RKO (cell line): Measurements from ENCODE around the gene CTAG1A.
"Not testable (repeated sequence)": the region's sequence is repeated elsewhere in the genome, so short reads cannot be mapped to it uniquely, and the experiment has no call there.

Experiments
- DNase-seq: peaks from one replicate; pipeline ENCODE4 v3.0.0-alpha.2; 2016; ENCODE audit warnings: low spot score

The CTAG1A gene

DNA sequence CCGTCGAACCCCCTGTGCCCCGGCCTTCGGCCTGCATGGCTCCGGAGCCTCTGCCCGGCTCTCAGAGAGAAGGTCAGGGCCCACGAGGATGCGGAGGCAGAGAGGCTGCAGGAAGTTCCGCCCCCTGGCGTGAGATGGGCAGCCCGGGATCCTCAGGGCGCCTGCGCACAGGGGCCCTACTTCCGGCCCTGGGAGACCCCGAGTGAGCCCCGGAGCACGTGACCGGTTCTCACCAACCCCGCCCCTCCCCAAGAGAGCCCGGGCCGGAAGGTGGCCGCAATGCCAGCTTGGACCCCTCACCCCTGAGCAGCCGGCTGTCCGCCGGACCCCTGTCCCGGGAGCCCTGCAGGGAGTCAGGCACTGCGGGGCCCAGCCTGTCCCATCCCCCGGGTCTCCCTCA, 34.2 kb downstream of the CTAG1A start, which contains the start of gene CTAG1B:
Gene CTAG1B (minus strand): TSS at position 101 of the 400 bp plus-strand sequence. CDS start 64 bp downstream, at position 37.
- DNase-seq: not testable (repeated sequence)

DNA sequence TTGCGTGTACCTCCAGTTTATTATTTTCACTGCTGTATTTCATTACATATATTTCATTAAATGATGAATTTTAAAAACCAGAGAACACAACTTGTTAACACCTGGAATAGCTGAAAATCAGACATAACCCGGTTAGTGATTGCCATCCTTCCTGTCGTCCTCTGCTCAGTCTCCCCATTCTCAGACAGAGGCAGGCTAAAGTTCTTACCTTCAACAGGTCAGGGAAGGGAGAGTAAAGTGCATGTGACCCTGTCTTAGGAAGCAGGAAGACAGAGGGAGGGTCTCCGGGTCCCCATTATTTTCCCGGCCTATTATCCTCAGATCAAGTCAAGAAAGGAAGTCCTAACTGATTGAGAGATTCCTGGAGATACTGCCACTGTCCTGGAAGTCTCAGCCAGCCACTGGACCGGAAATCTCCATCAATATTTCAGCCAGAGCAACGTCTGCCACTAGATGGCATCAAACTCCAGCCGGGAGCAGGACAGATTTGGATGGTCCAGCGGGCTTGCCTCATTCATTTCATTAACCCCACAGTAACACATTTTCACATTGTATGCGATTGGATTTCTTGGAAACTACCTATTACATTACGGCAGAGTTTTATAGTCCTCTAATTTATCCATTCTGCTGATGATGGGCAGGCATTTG, 36.0 kb downstream of the CTAG1A start:
- not testable (repeated sequence) for DNase-seq

DNA sequence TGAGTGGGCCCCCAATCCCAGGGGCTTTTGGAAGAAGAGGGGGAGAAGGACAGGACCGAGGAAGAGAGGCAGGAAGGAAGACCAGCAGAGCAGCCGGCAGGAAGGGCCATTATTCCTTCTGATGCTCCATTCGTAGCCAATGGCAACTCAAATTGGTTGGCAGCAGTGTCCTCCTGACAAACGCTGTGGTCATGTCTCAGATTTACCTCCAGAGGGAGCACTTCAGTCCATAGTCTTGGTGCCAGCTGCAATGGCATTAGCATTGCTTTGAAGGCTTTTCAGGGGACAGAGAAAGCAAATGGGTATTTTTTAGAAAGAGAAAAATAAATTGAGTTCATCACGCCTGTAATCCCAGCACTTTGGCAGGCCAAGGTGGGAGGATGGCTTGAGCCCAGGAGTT, 44.0 kb downstream of the CTAG1A start:
- not testable (repeated sequence) for DNase-seq

DNA sequence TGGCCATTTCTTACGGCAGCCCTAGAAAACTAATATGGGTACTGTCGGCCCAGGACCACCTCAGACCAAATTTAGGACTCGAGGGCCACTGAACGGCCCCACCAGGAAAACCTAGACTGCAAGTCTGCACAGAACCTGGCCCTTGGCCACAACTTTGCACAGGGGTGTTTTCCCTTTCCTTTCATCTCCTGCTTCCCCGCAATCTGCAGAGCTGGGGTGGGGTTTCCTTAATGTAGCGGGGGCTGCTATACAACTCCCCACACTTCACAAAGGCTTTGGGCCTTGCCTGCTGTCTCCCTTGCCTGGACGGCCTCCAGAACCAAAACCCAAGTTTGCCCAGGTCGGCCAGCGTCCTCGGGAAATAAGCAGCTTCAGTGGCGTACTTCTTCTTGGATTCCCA, 46.0 kb downstream of the CTAG1A start:
- DNase-seq: not testable (repeated sequence)

DNA sequence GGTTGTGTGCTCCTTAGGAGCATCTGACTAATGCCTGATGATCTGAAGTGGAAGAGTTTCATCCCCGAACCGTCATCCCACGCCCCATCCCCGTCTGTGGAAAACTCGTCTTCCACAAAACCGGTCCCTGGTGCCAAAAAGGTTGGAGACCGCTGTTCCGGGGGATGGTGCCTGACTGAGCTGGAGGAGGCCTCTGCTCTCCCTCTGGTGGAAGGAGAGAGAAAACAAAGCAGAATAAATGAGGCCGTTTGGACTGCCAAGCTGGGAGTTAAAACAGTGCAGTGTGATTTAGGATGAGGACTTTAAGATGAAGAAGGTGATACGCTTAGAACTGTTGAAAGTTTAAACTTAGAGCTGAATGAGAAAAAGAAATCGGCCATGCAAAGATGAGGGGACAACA, 48.7 kb downstream of the CTAG1A start:
- not testable (repeated sequence) for DNase-seq
